WTC11 (cell line): ENCODE data around the gene TYRP1. TPM values are rescaled to one million over a fixed set of nuclear protein-coding genes. Genes with fewer than 3 reads are reported as not detected.

Experiments
- ATAC-seq: fragments of 200-7000 bp; cut with Tn5 transposase; 2 replicates; pipeline ENCODE4 v1.10.0; 2021; ENCODE audit warnings: mild to moderate bottlenecking, moderate library complexity
- CTCF ChIA-PET: fragments of 300-600 bp; sonication (Branson Sonifier 250); formaldehyde crosslinking; loops from one replicate; lab custom pipeline; 2021; ENCODE audit warnings: antibody characterized with exemption; lab: Charles Lee
- POLR2A ChIA-PET: fragments of 350-600 bp; sonication (Branson Sonifier 250); formaldehyde crosslinking; loops from one replicate; lab custom pipeline; 2021; ENCODE audit warnings: antibody characterized with exemption; lab: Charles Lee
- DNase-seq: peaks from one replicate; pipeline ENCODE4 v3.0.0; 2021; ENCODE audit warnings: low spot score
- H3K27ac Mint-ChIP-seq: 2 replicates; pipeline ENCODE4 v1.8.0; 2021; ENCODE audit warnings: mixed read lengths
- H3K27me3 Mint-ChIP-seq: 2 replicates; pipeline ENCODE4 v1.8.0; 2021; ENCODE audit warnings: low read depth, mild to moderate bottlenecking, moderate library complexity, mixed read lengths
- H3K36me3 Mint-ChIP-seq: 2 replicates; pipeline ENCODE4 v1.8.0; 2021; ENCODE audit warnings: mixed read lengths
- H3K4me1 Mint-ChIP-seq: 2 replicates; pipeline ENCODE4 v1.8.0; 2022; ENCODE audit warnings: mixed read lengths
- H3K4me3 Mint-ChIP-seq: 2 replicates; pipeline ENCODE4 v1.8.0; 2021; ENCODE audit warnings: mild to moderate bottlenecking, moderate library complexity, mixed read lengths
- H3K9me3 Mint-ChIP-seq: 2 replicates; pipeline ENCODE4 v1.8.0; 2021; ENCODE audit warnings: mixed read lengths
- ARID4B ChIP-seq: sonication (generic); formaldehyde crosslinking; IDR thresholded peaks from 2 replicates; pipeline ENCODE4 v1.8.0; 2023; ENCODE audit warnings: missing genetic modification reagents, mild to moderate bottlenecking, borderline replicate concordance
- ATF1 ChIP-seq: sonication (generic); formaldehyde crosslinking; IDR thresholded peaks from 2 replicates; pipeline ENCODE4 v1.8.1; 2023; ENCODE audit warnings: mild to moderate bottlenecking, moderate library complexity, missing genetic modification reagents
- CREM ChIP-seq: sonication (generic); formaldehyde crosslinking; IDR thresholded peaks from 2 replicates; pipeline ENCODE4 v1.8.1; 2022; ENCODE audit warnings: mild to moderate bottlenecking, missing genetic modification reagents, moderate library complexity
- E2F5 ChIP-seq: sonication (generic); formaldehyde crosslinking; IDR thresholded peaks from 2 replicates; pipeline ENCODE4 v1.8.1; 2022; ENCODE audit warnings: mild to moderate bottlenecking, moderate library complexity, missing genetic modification reagents
- FOXJ3 ChIP-seq: sonication (generic); formaldehyde crosslinking; IDR thresholded peaks from 2 replicates; pipeline ENCODE4 v1.9.0; 2021; ENCODE audit warnings: missing genetic modification reagents, mild to moderate bottlenecking, borderline replicate concordance
- HMGXB4 ChIP-seq: sonication (generic); formaldehyde crosslinking; IDR thresholded peaks from 2 replicates; pipeline ENCODE4 v1.8.1; 2023; ENCODE audit warnings: mild to moderate bottlenecking, moderate library complexity, missing genetic modification reagents
- OVOL2 ChIP-seq: fragments of 250-450 bp; sonication (Bioruptor Pico); IDR thresholded peaks from 2 replicates; pipeline ENCODE4 v1.9.0; 2021; ENCODE audit warnings: mild to moderate bottlenecking, borderline replicate concordance
- SOX15 ChIP-seq: fragments of 250-450 bp; sonication (Bioruptor Pico); IDR thresholded peaks from 2 replicates; pipeline ENCODE4 v1.9.0; 2021; ENCODE audit warnings: mild to moderate bottlenecking
- ZBTB43 ChIP-seq: sonication (generic); formaldehyde crosslinking; IDR thresholded peaks from 2 replicates; pipeline ENCODE4 v1.8.1; 2023; ENCODE audit warnings: mild to moderate bottlenecking, missing genetic modification reagents
- ZNF219 ChIP-seq: sonication (generic); formaldehyde crosslinking; IDR thresholded peaks from 2 replicates; pipeline ENCODE4 v1.8.0; 2023; ENCODE audit warnings: missing genetic modification reagents, mild to moderate bottlenecking, borderline replicate concordance
- ZNF281 ChIP-seq: sonication (generic); formaldehyde crosslinking; IDR thresholded peaks from 2 replicates; pipeline ENCODE4 v1.8.0; 2023; ENCODE audit warnings: mild to moderate bottlenecking, missing genetic modification reagents
- ZNF396 ChIP-seq: fragments of 250-450 bp; sonication (Bioruptor Pico); IDR thresholded peaks from 2 replicates; pipeline ENCODE4 v1.8.0; 2021; ENCODE audit warnings: mild to moderate bottlenecking, moderate library complexity, borderline replicate concordance
- total RNA-seq: library from RNA; stranded (reverse); gene quantifications from 3 replicates; pipeline ENCODE4 v1.2.3, GENCODE V29; 2021
- TF ChIP-seq, protein P1 (sequence below): sonication (generic); formaldehyde crosslinking; conservative IDR thresholded peaks from 2 replicates; pipeline ENCODE4 v1.8.1; 2022; ENCODE audit warnings: mild to moderate bottlenecking, missing genetic modification reagents
- TF ChIP-seq, protein P2 (sequence below): fragments of 250-450 bp; sonication (Bioruptor Pico); conservative IDR thresholded peaks from 2 replicates; pipeline ENCODE4 v1.9.0; 2021; ENCODE audit warnings: mild to moderate bottlenecking
- TF ChIP-seq, protein P3 (sequence below): sonication (generic); formaldehyde crosslinking; IDR thresholded peaks from 2 replicates; pipeline ENCODE4 v1.8.1; 2022; ENCODE audit warnings: low read depth, mild to moderate bottlenecking, moderate library complexity, missing genetic modification reagents, borderline replicate concordance

TYRP1 gene
- total RNA-seq, 1 experiment from 2014 or later = 0.31 TPM

DNA sequence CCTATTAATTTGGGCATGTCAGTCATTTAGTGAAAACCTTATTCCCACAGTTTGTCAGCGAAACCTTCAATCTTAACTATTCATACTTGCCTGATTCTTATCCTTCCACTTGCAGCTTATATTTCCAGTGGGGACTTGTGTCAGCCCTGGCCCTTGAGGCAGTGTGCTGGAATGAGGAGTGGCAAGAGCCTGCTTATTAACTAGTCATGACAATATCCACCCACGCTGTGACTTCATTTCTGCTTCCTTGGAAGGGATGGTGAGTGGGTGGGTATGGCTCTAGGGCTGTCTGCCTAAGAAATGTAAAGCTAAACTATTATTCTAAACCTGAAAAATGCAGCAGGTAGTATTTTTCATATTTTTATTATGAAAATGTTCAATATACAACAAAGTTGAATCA lies 47.7 kb downstream of the TYRP1 start:
- DNase-seq (no peak), ATAC-seq (no peak)
- TF ChIP-seq ZNF396 (CRISPR knock-in tag) (no peak), ZNF281 (no peak), ARID4B (CRISPR knock-in tag) (no peak), ZNF219 (CRISPR knock-in tag) (no peak)
- H3K4me1 Mint-ChIP-seq = peaks cover 12% of the 10 kb centered on the region; the same call in 1 of the 2 replicates
- H3K4me3 Mint-ChIP-seq = no peak overlapping the region
- H3K9me3 Mint-ChIP-seq = peaks cover 10% of the 10 kb centered on the region
- ChIA-PET POLR2A (no interaction called here), CTCF (no interaction called here)
- no peaks in the 10 kb centered on the region; the same call in 1 of the 2 replicates for H3K27me3 Mint-ChIP-seq
- no peaks in the 10 kb centered on the region for H3K36me3 Mint-ChIP-seq
- no peak overlapping the region for H3K27ac Mint-ChIP-seq

- H3K27me3 Mint-ChIP-seq = no peaks in the 10 kb centered on the region
- no peak overlapping the region for H3K27ac Mint-ChIP-seq
- no peaks in the 10 kb centered on the region for H3K36me3 Mint-ChIP-seq
- ATAC-seq (no peak), DNase-seq (no peak)
- CTCF ChIA-PET = no interaction called here
- POLR2A ChIA-PET = no interaction called here
- H3K4me1 Mint-ChIP-seq = no peaks in the 10 kb centered on the region
- TF ChIP-seq, protein P1, sequence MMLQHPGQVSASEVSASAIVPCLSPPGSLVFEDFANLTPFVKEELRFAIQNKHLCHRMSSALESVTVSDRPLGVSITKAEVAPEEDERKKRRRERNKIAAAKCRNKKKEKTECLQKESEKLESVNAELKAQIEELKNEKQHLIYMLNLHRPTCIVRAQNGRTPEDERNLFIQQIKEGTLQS (CRISPR knock-in tag) = no peak
- TF ChIP-seq ZBTB43 = no peak
- no peak for TF ChIP-seq FOXJ3
- TF ChIP-seq HMGXB4 (CRISPR knock-in tag) = no peak
- no peak for TF ChIP-seq ZNF396 (CRISPR knock-in tag)
- TF ChIP-seq OVOL2 (CRISPR knock-in tag) = no peak
- TF ChIP-seq, protein P2, sequence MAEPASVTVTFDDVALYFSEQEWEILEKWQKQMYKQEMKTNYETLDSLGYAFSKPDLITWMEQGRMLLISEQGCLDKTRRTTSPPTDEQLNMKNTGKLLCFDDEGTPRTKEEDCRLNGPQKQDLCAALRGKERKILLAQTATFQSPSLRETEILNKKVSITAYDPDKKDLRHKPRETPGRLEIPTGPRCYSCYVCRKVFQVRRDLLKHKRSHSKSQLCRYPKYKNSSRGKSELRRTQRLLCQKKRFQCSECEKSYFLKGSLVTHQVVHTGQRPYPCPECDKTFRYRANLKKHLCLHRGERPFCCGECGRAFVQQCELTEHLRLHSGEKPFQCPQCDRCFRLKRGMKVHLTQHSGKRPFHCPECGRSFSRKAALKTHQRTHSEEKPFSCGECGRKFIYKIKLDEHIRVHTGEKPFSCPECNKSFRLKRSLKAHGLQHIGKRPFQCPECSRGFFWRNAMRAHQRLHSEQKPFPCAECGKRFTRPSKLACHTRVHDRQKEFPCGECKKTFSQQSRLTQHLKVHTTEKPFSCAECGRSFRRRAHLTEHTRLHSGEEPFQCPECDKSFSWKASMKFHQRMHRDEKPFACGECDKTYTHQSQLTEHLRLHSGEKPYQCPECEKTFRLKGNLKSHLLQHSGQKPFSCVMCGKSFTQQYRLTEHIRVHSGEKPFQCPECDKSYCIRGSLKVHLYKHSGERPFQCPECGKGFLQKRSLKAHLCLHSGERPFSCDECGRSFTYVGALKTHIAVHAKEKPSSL (CRISPR knock-in tag) = no peak
- TF ChIP-seq, protein P3, sequence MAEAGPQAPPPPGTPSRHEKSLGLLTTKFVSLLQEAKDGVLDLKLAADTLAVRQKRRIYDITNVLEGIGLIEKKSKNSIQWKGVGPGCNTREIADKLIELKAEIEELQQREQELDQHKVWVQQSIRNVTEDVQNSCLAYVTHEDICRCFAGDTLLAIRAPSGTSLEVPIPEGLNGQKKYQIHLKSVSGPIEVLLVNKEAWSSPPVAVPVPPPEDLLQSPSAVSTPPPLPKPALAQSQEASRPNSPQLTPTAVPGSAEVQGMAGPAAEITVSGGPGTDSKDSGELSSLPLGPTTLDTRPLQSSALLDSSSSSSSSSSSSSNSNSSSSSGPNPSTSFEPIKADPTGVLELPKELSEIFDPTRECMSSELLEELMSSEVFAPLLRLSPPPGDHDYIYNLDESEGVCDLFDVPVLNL (CRISPR knock-in tag) = no peak
- TF ChIP-seq CREM (CRISPR knock-in tag) = no peak
- no peak for TF ChIP-seq ATF1 (CRISPR knock-in tag)
- TF ChIP-seq E2F5 = no peak
- no peak for TF ChIP-seq SOX15 (CRISPR knock-in tag)
- no peak overlapping the region for H3K4me3 Mint-ChIP-seq
- no peaks in the 10 kb centered on the region for H3K9me3 Mint-ChIP-seq
These were observed 54.8 kb downstream of the TYRP1 start for GRCh38 chr9:12748016-12748415.
